Calu3 (cell line): ENCODE results near the gene ALK. TPM values are rescaled to one million over a fixed set of nuclear protein-coding genes. Genes with fewer than 3 reads are reported as not detected.

Experiments
- BruUV-seq: library from RNA; stranded (reverse); fragments of 400-500 nt; replicated peaks from 2 replicates; lab custom pipeline; 2021; lab: Mats Ljungman, UMichigan
- CTCF ChIA-PET: fragments of 300-600 bp; sonication (Branson Sonifier 250); formaldehyde crosslinking; loops from one replicate; lab custom pipeline; 2022; ENCODE audit warnings: antibody characterized with exemption; lab: Charles Lee
- DNase-seq: peaks from one replicate; pipeline ENCODE4 v3.0.0; 2022
- H3K27ac Mint-ChIP-seq: one replicate; pipeline ENCODE4 v1.8.0; 2022; ENCODE audit warnings: mixed read lengths; ENCODE audit not compliant: unreplicated experiment
- H3K27me3 Mint-ChIP-seq: one replicate; pipeline ENCODE4 v1.8.0; 2022; ENCODE audit warnings: mixed read lengths; ENCODE audit not compliant: unreplicated experiment
- H3K36me3 Mint-ChIP-seq: one replicate; pipeline ENCODE4 v1.8.0; 2022; ENCODE audit warnings: mild to moderate bottlenecking, moderate library complexity, mixed read lengths; ENCODE audit not compliant: insufficient read depth, unreplicated experiment
- H3K4me1 Mint-ChIP-seq: one replicate; pipeline ENCODE4 v1.8.0; 2022; ENCODE audit warnings: mild to moderate bottlenecking, low read depth, mixed read lengths; ENCODE audit not compliant: unreplicated experiment
- H3K4me3 Mint-ChIP-seq: one replicate; pipeline ENCODE4 v1.8.0; 2022; ENCODE audit warnings: mild to moderate bottlenecking, low read depth, moderate library complexity, mixed read lengths; ENCODE audit not compliant: unreplicated experiment
- H3K9me3 Mint-ChIP-seq: one replicate; pipeline ENCODE4 v1.8.0; 2022; ENCODE audit warnings: low read depth, mixed read lengths; ENCODE audit not compliant: unreplicated experiment
- CTCF ChIP-seq: fragments of 200-600 bp; IDR thresholded peaks from one replicate; pipeline ENCODE4 v1.8.0; 2022; ENCODE audit warnings: antibody characterized with exemption; ENCODE audit not compliant: unreplicated experiment
- intact Hi-C: fragments of 100-400 bp; cut with micrococcal nuclease; formaldehyde crosslinking; loops from one replicate; pipeline ENCODE4 v1.10.0; 2022; ENCODE audit not compliant: unreplicated experiment
- total RNA-seq: library from RNA; stranded (reverse); gene quantifications from 2 replicates; pipeline ENCODE4 v1.2.3, GENCODE V29; 2022

The ALK gene
- total RNA-seq, 1 experiment from 2014 or later = not detected

GRCh38 chr2:29322011-29322410, 599.4 kb downstream of the ALK start:
- Mint-ChIP-seq H3K27me3 (peaks cover 99% of the 10 kb centered on the region), H3K4me1 (no peaks in the 10 kb centered on the region), H3K27ac (no peak overlapping the region), H3K36me3 (peaks cover 5% of the 10 kb centered on the region), H3K9me3 (no peaks in the 10 kb centered on the region), H3K4me3 (no peak overlapping the region)
- no TSS peak for BruUV-seq
- TF ChIP-seq CTCF = no peak
- no peak for DNase-seq
- CTCF ChIA-PET = interaction anchor here (0.7 kb wide), 1 partner anchor 418 kb away, joined by 3 read pairs; no protein-coding TSS in a partner anchor
- intact Hi-C loops = no loop called here

GRCh38 chr2:29317801-29318485, 603.4 kb downstream of the ALK start:
- peaks cover 100% of the 10 kb centered on the region for H3K27me3 Mint-ChIP-seq
- H3K36me3 Mint-ChIP-seq = peaks cover 5% of the 10 kb centered on the region
- H3K27ac Mint-ChIP-seq = no peak overlapping the region
- no TSS peak for BruUV-seq
- no peak overlapping the region for H3K4me3 Mint-ChIP-seq
- H3K9me3 Mint-ChIP-seq = no peaks in the 10 kb centered on the region
- intact Hi-C loops = no loop called here
- DNase-seq = no peak
- H3K4me1 Mint-ChIP-seq = no peaks in the 10 kb centered on the region
- no peak for TF ChIP-seq CTCF
- CTCF ChIA-PET = no interaction called here

- no peak for DNase-seq
- intact Hi-C loops = no loop called here
- no peak overlapping the region for H3K4me3 Mint-ChIP-seq
- no TSS peak for BruUV-seq
- no peaks in the 10 kb centered on the region for H3K9me3 Mint-ChIP-seq
- CTCF ChIA-PET = no interaction called here
- H3K27me3 Mint-ChIP-seq = peaks cover 100% of the 10 kb centered on the region
- TF ChIP-seq CTCF = no peak
- no peak overlapping the region for H3K27ac Mint-ChIP-seq
- no peaks in the 10 kb centered on the region for H3K4me1 Mint-ChIP-seq
- H3K36me3 Mint-ChIP-seq = peaks cover 5% of the 10 kb centered on the region
These were observed 604.3 kb downstream of the ALK start for GRCh38 chr2:29317077-29317517.

- no peaks in the 10 kb centered on the region for H3K4me1 Mint-ChIP-seq
- peaks cover 100% of the 10 kb centered on the region for H3K27me3 Mint-ChIP-seq
- no TSS peak for BruUV-seq
- no peak overlapping the region for H3K27ac Mint-ChIP-seq
- H3K4me3 Mint-ChIP-seq = no peak overlapping the region
- H3K36me3 Mint-ChIP-seq = peaks cover 5% of the 10 kb centered on the region
- no peaks in the 10 kb centered on the region for H3K9me3 Mint-ChIP-seq
- intact Hi-C loops = no loop called here
- DNase-seq = no peak
- no peak for TF ChIP-seq CTCF
- CTCF ChIA-PET = no interaction called here
These were observed 606.4 kb downstream of the ALK start for GRCh38 chr2:29314816-29315571.
